Stomach (tissue), 9 donors: ENCODE data around the gene CTBS. TPM values are rescaled to one million over a fixed set of nuclear protein-coding genes. Genes with fewer than 3 reads are reported as not detected.
A peak's percentile ranks its signal among the peaks of the same experiment; 100 is the strongest.

Source experiments
- DNase-seq, 2 donors: peaks; one replicate each; pipeline versions ENCODE4 v3.0.0 to v3.0.0-alpha.2; 2013 to 2019
- H3K27ac ChIP-seq, 5 donors: fragments of 200-600 bp in 4 of 5; sonication (generic) in 4 of 5; one replicate each; pipeline ENCODE4 v1.5.1; 2013 to 2019; ENCODE audit warnings: mild to moderate bottlenecking in 1 of 5, moderate library complexity in 1 of 5
- H3K27me3 ChIP-seq, 3 donors: fragments of 200-600 bp; sonication (generic); one replicate each; pipeline ENCODE4 v1.5.1; 2017 to 2019; ENCODE audit warnings: mixed run types in 1 of 3
- H3K36me3 ChIP-seq, 4 donors: fragments of 200-600 bp; sonication (generic); 1 replicate in 3 of 4; 2 replicates in 1 of 4; pipeline ENCODE4 v1.5.1; 2016 to 2019
- H3K4me1 ChIP-seq, 4 donors: fragments of 200-600 bp; sonication (generic); one replicate each; pipeline ENCODE4 v1.5.1; 2016 to 2019
- H3K4me3 ChIP-seq, 4 donors: fragments of 200-600 bp; sonication (generic) in 3 of 4; one replicate each; pipeline ENCODE4 v1.5.1; 2016 to 2019; ENCODE audit warnings: mild to moderate bottlenecking in 1 of 4
- H3K9me3 ChIP-seq, 4 donors: fragments of 200-600 bp; sonication (generic); one replicate each; pipeline ENCODE4 v1.5.1; 2016 to 2019
- CTCF ChIP-seq, 7 experiments: fragments of 450-650 bp in 4 of 7; fragments of 200-600 bp in 3 of 7; sonication (generic) in 3 of 7; IDR thresholded peaks; one replicate each; pipeline ENCODE4 v1.5.1; 2016 to 2019; ENCODE audit warnings: antibody characterized with exemption in 7 of 7, control low read depth in 2 of 7, mild to moderate bottlenecking in 1 of 7
- EP300 ChIP-seq: sonication (generic); formaldehyde crosslinking; IDR thresholded peaks from one replicate; pipeline ENCODE4 v1.6.1; 2017; ENCODE audit warnings: antibody characterized with exemption
- POLR2A ChIP-seq, 4 donors: fragments of 450-650 bp; IDR thresholded peaks; one replicate each; pipeline ENCODE4 v1.6.1; 2016; ENCODE audit warnings: antibody characterized with exemption in 4 of 4, control low read depth in 2 of 4, mild to moderate bottlenecking in 1 of 4, moderate library complexity in 1 of 4
- POLR2AphosphoS5 ChIP-seq, 3 donors: sonication (generic); formaldehyde crosslinking; IDR thresholded peaks; one replicate each; pipeline ENCODE4 v1.6.1; 2016; ENCODE audit warnings: antibody characterized with exemption in 3 of 3
- WGBS, 5 donors: extraction: QIAGEN DNeasy Blood & Tissue Kit in 3 of 5; methylation state at CpG; one replicate each; pipeline versions ENCODE4 v1.1.5 to v1.1.7; 2013 to 2018; 5-methylcytosine and 5-hydroxymethylcytosine counted together
- intact Hi-C: fragments of 100-400 bp; cut with DNase I; formaldehyde crosslinking; loops from one replicate; pipeline ENCODE4 v1.15.1; 2023; ENCODE audit warnings: low total_unique reads
- polyA plus RNA-seq, 3 donors: library from polyadenylated mRNA; stranded (reverse); fragments of 200-250 nt; gene quantifications; one replicate each; pipeline ENCODE4 v1.2.3, GENCODE V29; 2013
- total RNA-seq, 5 donors: library from RNA; depleted of rRNA; stranded (reverse); fragments of >200 nt; gene quantifications; one replicate each; pipeline versions ENCODE4 v1.1.0 to v1.2.3, GENCODE V29; 2014 to 2016
- donor health status: healthy with polysubstance abuse.
- donor health status: Bipolar disorder and iron deficiency.
- donor health status: healthy.

Gene CTBS
- total and polyA plus RNA-seq, 8 donors: 4.0 to 19.5 (median 7.8) TPM

GRCh38 chr1:84506002-84506728 is 68.1 kb downstream of the CTBS start, which contains the start of the genes GNG5 and SPATA1:
GNG5 (minus strand) TSS chr1:84506581; CDS start chr1:84506091, 490 bp downstream.
SPATA1 (plus strand) TSS chr1:84506386; CDS start chr1:84516360, 9,974 bp downstream.
- TF ChIP-seq POLR2A (IDR thresholded peaks at IDR 0.05): peak in 1 of 4 donors; percentile 52
- TF ChIP-seq CTCF (IDR thresholded peaks at IDR 0.05): no peak
- TF ChIP-seq POLR2AphosphoS5 (IDR thresholded peaks at IDR 0.05): peak; percentile 73 to 87 (median 74)
- Histone ChIP-seq H3K27me3 (no peaks in the 10 kb centered on the region), H3K36me3 (peaks cover 0 to 5% (median 2%) of the 10 kb centered on the region in 4 donors), H3K9me3 (peaks cover 0 to 9% (median 0%) of the 10 kb centered on the region in 4 donors), H3K27ac (peak within 1 kb of the TSS; percentile 95 to 99 (median 98)), H3K4me3 (peak within 1 kb of the TSS; percentile 63 to 83 (median 75)), H3K4me1 (peaks cover 30 to 53% (median 39%) of the 10 kb centered on the region in 4 donors)
- 0 to 2% (median 1%) methylated on average over 50 to 60 of the region's 60 CpGs for WGBS, 5 donors
- peak; percentile 99 to 100 for DNase-seq
- intact Hi-C loops: no loop called here

- Histone ChIP-seq H3K27ac (peak overlapping the region; percentile 95 to 99 (median 98)), H3K27me3 (no peaks in the 10 kb centered on the region), H3K4me1 (peaks cover 33 to 59% (median 43%) of the 10 kb centered on the region in 4 donors), H3K36me3 (peaks cover 0 to 5% (median 3%) of the 10 kb centered on the region in 4 donors), H3K4me3 (peak overlapping the region; percentile 63 to 83 (median 75)), H3K9me3 (peaks cover 0 to 9% (median 0%) of the 10 kb centered on the region in 4 donors)
- intact Hi-C loops: no loop called here
- WGBS, 5 donors: 0 to 1% (median 1%) methylated on average over 19 to 47 of the region's 47 CpGs
- DNase-seq: no peak
- TF ChIP-seq EP300: no peak
- TF ChIP-seq POLR2A (IDR thresholded peaks at IDR 0.05): no peak
- TF ChIP-seq POLR2AphosphoS5 (IDR thresholded peaks at IDR 0.05): peak in 2 of 3 donors; percentile 4 to 18
- TF ChIP-seq CTCF (IDR thresholded peaks at IDR 0.05): no peak
Measured at GRCh38 chr1:84505493-84506001, 68.7 kb downstream of the CTBS start.

GRCh38 chr1:84504580-84505492 is 69.4 kb downstream of the CTBS start:
- TF ChIP-seq EP300 (no peak), POLR2AphosphoS5 (IDR thresholded peaks at IDR 0.05) (no peak), POLR2A (IDR thresholded peaks at IDR 0.05) (no peak), CTCF (IDR thresholded peaks at IDR 0.05) (no peak)
- H3K4me1 ChIP-seq: peaks cover 33 to 66% (median 48%) of the 10 kb centered on the region in 4 donors
- H3K27me3 ChIP-seq: no peaks in the 10 kb centered on the region
- 3 to 6% (median 4%) methylated on average over 17 of the region's 17 CpGs for WGBS, 5 donors
- H3K27ac ChIP-seq: peak overlapping the region; percentile 85 to 99 (median 97)
- H3K4me3 ChIP-seq: peak overlapping the region; percentile 63 to 83 (median 75)
- DNase-seq: peak in 1 of 2 donors; percentile 55
- H3K36me3 ChIP-seq: peaks cover 0 to 11% (median 8%) of the 10 kb centered on the region in 4 donors
- peaks cover 0 to 9% (median 0%) of the 10 kb centered on the region in 4 donors for H3K9me3 ChIP-seq
- intact Hi-C loops: no loop called here

- intact Hi-C loops: no loop called here
- no peak for DNase-seq
- H3K27me3 ChIP-seq: no peaks in the 10 kb centered on the region
- H3K9me3 ChIP-seq: no peaks in the 10 kb centered on the region
- TF ChIP-seq POLR2AphosphoS5 (IDR thresholded peaks at IDR 0.05) (no peak), CTCF (IDR thresholded peaks at IDR 0.05) (no peak), POLR2A (IDR thresholded peaks at IDR 0.05) (no peak), EP300 (no peak)
- H3K36me3 ChIP-seq: peaks cover 4 to 26% (median 22%) of the 10 kb centered on the region in 4 donors
- 33 to 44% (median 38%) methylated on average over 5 of the region's 5 CpGs for WGBS, 5 donors
- H3K27ac ChIP-seq: no peak overlapping the region
- H3K4me1 ChIP-seq: peaks cover 33 to 79% (median 58%) of the 10 kb centered on the region in 4 donors
- H3K4me3 ChIP-seq: peak overlapping the region in 2 of 4 donors; percentile 63 to 71
Measured at GRCh38 chr1:84502927-84503326, 71.3 kb downstream of the CTBS start.
